Neutrophil (primary cell): Measurements from ENCODE around the gene TIMP2.
"Not testable (repeated sequence)": the region's sequence is repeated elsewhere in the genome, so short reads cannot be mapped to it uniquely, and the experiment has no call there.

ENCODE experiments used
- H3K27ac ChIP-seq: fragments of 200-600 bp; sonication (generic); 2 replicates; pipeline ENCODE4 v1.5.1; 2016; ENCODE audit warnings: mild to moderate bottlenecking, moderate library complexity
- H3K27me3 ChIP-seq: fragments of 200-600 bp; sonication (generic); 2 replicates; pipeline ENCODE4 v1.6.0; 2016; ENCODE audit warnings: mild to moderate bottlenecking
- H3K36me3 ChIP-seq: fragments of 200-600 bp; sonication (generic); 2 replicates; pipeline ENCODE4 v1.5.1; 2017
- H3K4me1 ChIP-seq, 2 experiments: fragments of 200-600 bp in 1 of 2; sonication (generic) in 1 of 2; 1 replicate in 1 of 2; 2 replicates in 1 of 2; pipeline versions ENCODE4 v1.5.1 to v1.6.1; 2013 to 2016; ENCODE audit warnings: low read depth in 1 of 2, low read length in 1 of 2, mild to moderate bottlenecking in 1 of 2, moderate library complexity in 1 of 2; ENCODE audit not compliant: control insufficient read depth in 1 of 2, insufficient read depth in 1 of 2
- H3K4me3 ChIP-seq, 2 experiments: fragments of 200-600 bp in 1 of 2; sonication (generic) in 1 of 2; 1 replicate in 1 of 2; 2 replicates in 1 of 2; pipeline ENCODE4 v1.5.1; 2013 to 2016; ENCODE audit warnings: low read depth in 1 of 2, low read length in 1 of 2, mild to moderate bottlenecking in 1 of 2, moderate library complexity in 1 of 2
- H3K9me3 ChIP-seq: fragments of 200-600 bp; sonication (generic); 2 replicates; pipeline ENCODE4 v1.5.1; 2016
- TF ChIP-seq, protein P1 (sequence below): fragments of 200-600 bp; sonication (generic); IDR thresholded peaks from 2 replicates; pipeline ENCODE4 v1.5.1; 2016; ENCODE audit warnings: antibody characterized with exemption

TIMP2 gene

DNA sequence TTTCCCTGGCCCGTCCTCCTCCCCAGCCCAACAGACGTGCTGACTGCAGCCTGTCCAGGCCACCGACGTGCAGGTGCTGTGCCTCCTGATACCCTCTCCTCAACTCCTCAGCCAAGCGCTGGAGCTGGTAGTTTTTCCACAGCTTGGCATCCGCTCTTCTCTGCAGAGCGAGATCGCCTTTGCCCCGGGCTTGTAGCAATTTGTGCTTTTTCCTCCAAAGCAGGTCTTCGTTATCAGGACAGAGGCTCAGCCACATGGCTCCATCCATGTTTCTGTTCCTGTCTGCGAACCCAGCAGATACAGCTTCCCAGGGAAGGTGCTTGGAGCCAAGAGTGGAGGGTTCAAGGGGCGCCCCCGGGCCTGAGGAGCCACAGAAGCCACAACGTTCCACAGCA is 33.1 kb downstream of the TIMP2 start:
- no peaks in the 10 kb centered on the region for H3K9me3 ChIP-seq
- peaks cover 90 to 95% of the 10 kb centered on the region in 2 experiments for H3K4me1 ChIP-seq
- TF ChIP-seq, protein P1, sequence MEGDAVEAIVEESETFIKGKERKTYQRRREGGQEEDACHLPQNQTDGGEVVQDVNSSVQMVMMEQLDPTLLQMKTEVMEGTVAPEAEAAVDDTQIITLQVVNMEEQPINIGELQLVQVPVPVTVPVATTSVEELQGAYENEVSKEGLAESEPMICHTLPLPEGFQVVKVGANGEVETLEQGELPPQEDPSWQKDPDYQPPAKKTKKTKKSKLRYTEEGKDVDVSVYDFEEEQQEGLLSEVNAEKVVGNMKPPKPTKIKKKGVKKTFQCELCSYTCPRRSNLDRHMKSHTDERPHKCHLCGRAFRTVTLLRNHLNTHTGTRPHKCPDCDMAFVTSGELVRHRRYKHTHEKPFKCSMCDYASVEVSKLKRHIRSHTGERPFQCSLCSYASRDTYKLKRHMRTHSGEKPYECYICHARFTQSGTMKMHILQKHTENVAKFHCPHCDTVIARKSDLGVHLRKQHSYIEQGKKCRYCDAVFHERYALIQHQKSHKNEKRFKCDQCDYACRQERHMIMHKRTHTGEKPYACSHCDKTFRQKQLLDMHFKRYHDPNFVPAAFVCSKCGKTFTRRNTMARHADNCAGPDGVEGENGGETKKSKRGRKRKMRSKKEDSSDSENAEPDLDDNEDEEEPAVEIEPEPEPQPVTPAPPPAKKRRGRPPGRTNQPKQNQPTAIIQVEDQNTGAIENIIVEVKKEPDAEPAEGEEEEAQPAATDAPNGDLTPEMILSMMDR = no peak
- no peaks in the 10 kb centered on the region for H3K27me3 ChIP-seq
- H3K36me3 ChIP-seq = peaks cover 6% of the 10 kb centered on the region
- peak overlapping the region; percentile 93 for H3K27ac ChIP-seq
- peak overlapping the region; percentile 57 to 59 for H3K4me3 ChIP-seq

DNA sequence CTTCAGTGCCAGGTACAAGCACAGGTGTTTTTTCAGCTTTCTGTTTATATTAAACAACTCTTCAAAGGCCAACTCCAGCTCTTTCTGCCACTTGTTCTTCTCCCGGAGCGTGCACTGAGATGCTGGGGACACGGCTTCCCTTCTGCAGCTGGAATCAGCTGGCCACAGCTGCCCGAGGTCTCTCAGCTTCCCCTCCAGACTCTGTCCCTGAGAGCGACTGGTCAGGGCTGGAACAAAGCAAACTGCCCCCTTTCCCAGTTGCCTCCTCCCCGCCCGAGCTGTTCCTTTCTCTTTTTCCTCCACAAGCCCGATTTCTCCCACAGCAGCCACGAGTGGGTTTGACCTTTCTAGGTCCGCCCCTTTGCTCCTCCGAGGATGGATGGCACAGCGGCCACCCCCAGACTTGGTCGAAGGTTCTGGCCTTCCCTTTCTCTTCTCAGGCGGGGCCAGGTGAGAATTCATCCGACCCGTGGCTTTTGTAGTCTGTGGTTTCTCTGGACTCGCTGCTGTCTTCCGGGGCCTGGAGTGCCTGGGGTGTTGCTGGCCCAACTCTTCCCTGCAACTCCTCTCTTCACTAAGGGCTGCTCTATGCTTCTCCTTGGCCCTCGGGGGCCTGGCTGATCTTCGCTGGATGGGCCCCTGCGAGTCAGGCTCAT is 33.7 kb downstream of the TIMP2 start:
- Histone ChIP-seq H3K4me1 (peaks cover 90 to 98% of the 10 kb centered on the region in 2 experiments), H3K9me3 (no peaks in the 10 kb centered on the region), H3K36me3 (peaks cover 6% of the 10 kb centered on the region), H3K27me3 (no peaks in the 10 kb centered on the region), H3K27ac (peak overlapping the region; percentile 93), H3K4me3 (peak overlapping the region; percentile 57 to 59)
- TF ChIP-seq, protein P1 = no peak

DNA sequence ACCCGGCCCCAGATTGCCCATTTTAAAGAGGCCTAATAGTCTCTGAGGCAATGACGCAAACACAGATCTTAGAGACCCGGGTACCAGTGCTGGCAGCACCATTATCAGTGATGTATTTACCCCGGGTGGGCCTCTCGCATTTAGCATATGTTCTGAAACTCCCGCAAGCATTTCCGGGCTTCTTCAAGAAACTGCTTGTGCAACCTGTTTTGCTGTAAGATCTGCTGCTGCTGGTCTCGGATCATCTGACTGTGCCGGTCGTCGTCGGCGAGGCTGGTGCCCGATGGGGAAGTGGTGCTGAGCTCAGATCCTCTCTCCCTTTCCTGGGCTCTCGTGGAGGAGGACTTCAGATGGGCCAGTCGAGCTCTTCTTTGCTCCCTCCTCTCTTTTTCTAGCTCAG is 34.7 kb downstream of the TIMP2 start:
- peak overlapping the region; percentile 93 for H3K27ac ChIP-seq
- peaks cover 4% of the 10 kb centered on the region for H3K36me3 ChIP-seq
- TF ChIP-seq, protein P1 = no peak
- no peaks in the 10 kb centered on the region for H3K9me3 ChIP-seq
- peaks cover 91 to 98% of the 10 kb centered on the region in 2 experiments for H3K4me1 ChIP-seq
- no peaks in the 10 kb centered on the region for H3K27me3 ChIP-seq
- H3K4me3 ChIP-seq = peak overlapping the region; percentile 57 to 59

DNA sequence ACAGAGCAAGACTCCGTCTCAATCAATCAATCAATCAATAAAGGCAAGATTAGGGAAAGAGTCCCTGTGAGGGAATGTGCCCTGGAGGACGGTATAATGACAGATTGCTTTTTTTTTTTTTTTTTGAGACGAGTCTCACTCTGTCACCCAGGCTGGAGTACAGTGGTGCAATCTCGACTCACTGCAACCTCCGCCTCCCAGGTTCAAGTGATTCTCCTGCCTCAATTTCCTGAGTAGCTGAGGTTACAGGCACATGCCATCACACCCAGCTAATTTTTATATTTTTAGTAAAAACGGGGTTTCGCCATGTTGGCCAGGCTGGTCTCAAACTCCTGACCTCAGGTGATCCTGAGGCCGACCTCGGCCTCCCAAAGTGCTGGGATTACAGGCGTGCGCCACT is 35.1 kb downstream of the TIMP2 start:
- not testable (repeated sequence) for H3K9me3 ChIP-seq, H3K36me3 ChIP-seq, H3K27me3 ChIP-seq
- Histone ChIP-seq H3K27ac (peak overlapping the region; percentile 93), H3K4me3 (peak overlapping the region; percentile 57 to 59), H3K4me1 (peaks cover 94 to 99% of the 10 kb centered on the region in 2 experiments)

DNA sequence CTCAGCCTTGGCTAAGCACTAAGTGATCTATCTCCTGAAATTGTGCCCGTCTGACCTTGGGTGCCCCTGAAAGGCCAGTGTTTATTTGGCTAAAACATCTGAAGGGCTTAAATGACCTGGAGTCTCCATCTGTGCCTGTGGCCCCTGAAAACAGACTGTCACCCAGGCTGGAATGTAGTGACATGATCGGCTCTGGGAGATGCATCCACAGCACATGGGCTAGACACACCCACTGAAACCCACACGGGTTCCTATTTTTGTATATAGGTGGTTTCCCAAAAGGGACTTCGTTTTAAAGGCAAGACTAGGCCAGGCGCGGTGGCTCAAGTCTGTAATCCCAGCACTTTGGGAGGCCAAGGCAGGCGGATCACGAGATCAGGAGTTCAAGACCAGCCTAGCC is 35.7 kb downstream of the TIMP2 start:
- peaks cover 100% of the 10 kb centered on the region in 2 experiments for H3K4me1 ChIP-seq
- TF ChIP-seq, protein P1 = no peak
- H3K36me3 ChIP-seq = peaks cover 9% of the 10 kb centered on the region
- H3K9me3 ChIP-seq = no peaks in the 10 kb centered on the region
- H3K4me3 ChIP-seq = peak overlapping the region; percentile 57 to 59
- H3K27me3 ChIP-seq = no peaks in the 10 kb centered on the region
- H3K27ac ChIP-seq = peak overlapping the region; percentile 93

DNA sequence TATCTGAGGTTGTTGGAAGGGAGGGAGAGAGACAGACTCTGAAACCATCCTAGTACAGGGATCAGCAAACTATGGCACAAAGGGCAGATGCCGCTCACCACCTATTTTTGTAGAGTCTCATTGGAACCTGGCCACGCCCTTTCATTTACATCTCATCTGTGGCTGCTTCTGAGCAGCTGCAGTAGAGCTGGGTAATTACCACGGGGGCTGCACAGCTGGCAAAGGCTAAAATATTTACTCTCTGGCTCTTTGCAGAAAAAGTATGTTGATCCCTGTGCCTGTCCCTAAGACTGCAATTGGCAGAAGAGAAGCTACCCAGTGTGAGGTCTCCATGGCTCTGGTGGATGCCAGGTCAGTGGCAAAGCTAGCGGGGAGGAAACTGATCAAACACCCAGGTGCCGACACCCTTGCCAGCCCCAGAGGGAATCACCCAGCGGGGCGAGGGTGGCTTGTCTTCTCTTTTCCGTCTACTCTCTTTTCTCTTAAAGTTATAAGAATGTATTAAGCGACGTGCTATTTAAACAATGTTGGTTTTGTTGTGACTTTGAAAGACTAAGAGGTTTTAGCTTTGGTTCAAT is 36.2 kb downstream of the TIMP2 start:
- Histone ChIP-seq H3K4me1 (peaks cover 100% of the 10 kb centered on the region in 2 experiments), H3K27ac (peak overlapping the region; percentile 93), H3K4me3 (peak overlapping the region; percentile 57 to 59), H3K9me3 (no peaks in the 10 kb centered on the region), H3K27me3 (no peaks in the 10 kb centered on the region), H3K36me3 (peaks cover 9% of the 10 kb centered on the region)
- TF ChIP-seq, protein P1 = no peak
